Glutamatergic neuron (in vitro differentiated cells): ENCODE results near the gene ANG. TPM values are rescaled to one million over a fixed set of nuclear protein-coding genes. Genes with fewer than 3 reads are reported as not detected.
"Not testable (repeated sequence)": the region's sequence is repeated elsewhere in the genome, so short reads cannot be mapped to it uniquely, and the experiment has no call there.

ENCODE experiments used
- DNase-seq: peaks from one replicate; pipeline ENCODE4 v3.0.0; 2022
- H3K27ac Mint-ChIP-seq: one replicate; pipeline ENCODE4 v1.8.0; 2020; ENCODE audit warnings: mild to moderate bottlenecking, mixed read lengths, inconsistent platforms; ENCODE audit not compliant: unreplicated experiment
- H3K27me3 Mint-ChIP-seq: one replicate; pipeline ENCODE4 v1.8.0; 2020; ENCODE audit warnings: mild to moderate bottlenecking, moderate library complexity, mixed read lengths, inconsistent platforms; ENCODE audit not compliant: unreplicated experiment
- H3K36me3 Mint-ChIP-seq: one replicate; pipeline ENCODE4 v1.8.0; 2020; ENCODE audit warnings: mild to moderate bottlenecking, mixed read lengths, inconsistent platforms; ENCODE audit not compliant: unreplicated experiment
- H3K4me1 Mint-ChIP-seq: one replicate; pipeline ENCODE4 v1.8.0; 2020; ENCODE audit warnings: mild to moderate bottlenecking, low read depth, mixed read lengths, inconsistent platforms; ENCODE audit not compliant: unreplicated experiment
- H3K4me3 Mint-ChIP-seq: one replicate; pipeline ENCODE4 v1.8.0; 2020; ENCODE audit warnings: mild to moderate bottlenecking, mixed read lengths, inconsistent platforms; ENCODE audit not compliant: unreplicated experiment
- H3K9me3 Mint-ChIP-seq: one replicate; pipeline ENCODE4 v1.8.0; 2020; ENCODE audit warnings: mild to moderate bottlenecking, moderate library complexity, mixed read lengths, inconsistent platforms; ENCODE audit not compliant: unreplicated experiment
- long read RNA-seq: library from polyadenylated mRNA; unstranded; transcript quantifications from one replicate; pipeline ENCODE4 v2.0.0, GENCODE V29; 2020; ENCODE audit not compliant: unreplicated experiment
- total RNA-seq: library from RNA; stranded (reverse); fragmentation: NEBNext Ultra II Directional; extraction: Animal tissue kit (Norgen Biotek cat#: 25700); gene quantifications from one replicate; pipeline ENCODE4 v1.2.1, GENCODE V29; 2021; ENCODE audit not compliant: unreplicated experiment
- TF ChIP-seq, protein P1 (sequence below): fragments of 200-600 bp; sonication (generic); IDR thresholded peaks from one replicate; pipeline ENCODE4 v1.5.0; 2021; ENCODE audit not compliant: partially characterized antibody, unreplicated experiment

Gene ANG
- total RNA-seq: 1.7 TPM
- long read RNA-seq: 0 reads

DNA sequence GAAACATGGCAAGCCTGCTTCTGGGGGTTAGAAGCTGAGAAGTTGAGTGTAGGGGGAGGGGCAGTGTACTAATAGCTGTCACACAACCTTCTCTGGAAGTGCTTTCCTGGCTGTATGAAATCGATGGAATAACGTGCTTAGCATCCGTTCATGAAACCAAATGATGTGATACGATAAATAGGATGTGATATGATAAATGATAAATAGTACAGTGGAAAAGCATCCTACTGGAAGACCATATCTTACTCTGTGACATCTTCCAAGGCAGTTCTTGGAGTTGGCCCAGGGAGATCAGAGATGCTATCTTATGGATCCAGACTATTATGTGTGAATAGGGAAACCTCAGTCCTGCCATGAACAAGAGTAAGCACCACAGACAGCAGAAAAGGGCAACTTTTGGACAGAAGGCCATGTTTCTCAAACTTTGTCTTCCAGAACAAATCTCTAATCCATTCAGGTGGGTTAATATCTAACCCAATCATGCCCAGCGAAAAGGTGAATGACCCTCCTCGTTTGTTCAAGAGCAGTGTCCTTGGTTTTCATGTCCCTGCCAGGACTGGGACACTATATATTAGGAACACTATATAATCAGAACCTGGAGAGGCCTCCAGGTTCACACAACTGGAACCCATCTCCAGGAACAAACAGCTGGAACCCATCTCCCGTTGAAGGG, at the start of gene ANG:
TSS of gene ANG (plus strand) at position 598 of the 673 bp plus-strand sequence. CDS start 4,801 bp downstream, outside the sequence.
- peaks cover 9% of the 10 kb centered on the region for H3K9me3 Mint-ChIP-seq
- no peaks in the 10 kb centered on the region for H3K4me1 Mint-ChIP-seq
- TF ChIP-seq, protein P1, sequence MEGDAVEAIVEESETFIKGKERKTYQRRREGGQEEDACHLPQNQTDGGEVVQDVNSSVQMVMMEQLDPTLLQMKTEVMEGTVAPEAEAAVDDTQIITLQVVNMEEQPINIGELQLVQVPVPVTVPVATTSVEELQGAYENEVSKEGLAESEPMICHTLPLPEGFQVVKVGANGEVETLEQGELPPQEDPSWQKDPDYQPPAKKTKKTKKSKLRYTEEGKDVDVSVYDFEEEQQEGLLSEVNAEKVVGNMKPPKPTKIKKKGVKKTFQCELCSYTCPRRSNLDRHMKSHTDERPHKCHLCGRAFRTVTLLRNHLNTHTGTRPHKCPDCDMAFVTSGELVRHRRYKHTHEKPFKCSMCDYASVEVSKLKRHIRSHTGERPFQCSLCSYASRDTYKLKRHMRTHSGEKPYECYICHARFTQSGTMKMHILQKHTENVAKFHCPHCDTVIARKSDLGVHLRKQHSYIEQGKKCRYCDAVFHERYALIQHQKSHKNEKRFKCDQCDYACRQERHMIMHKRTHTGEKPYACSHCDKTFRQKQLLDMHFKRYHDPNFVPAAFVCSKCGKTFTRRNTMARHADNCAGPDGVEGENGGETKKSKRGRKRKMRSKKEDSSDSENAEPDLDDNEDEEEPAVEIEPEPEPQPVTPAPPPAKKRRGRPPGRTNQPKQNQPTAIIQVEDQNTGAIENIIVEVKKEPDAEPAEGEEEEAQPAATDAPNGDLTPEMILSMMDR: no peak
- peaks cover 2% of the 10 kb centered on the region for H3K27me3 Mint-ChIP-seq
- H3K4me3 Mint-ChIP-seq: no peak within 1 kb of the TSS
- no peak for DNase-seq
- H3K27ac Mint-ChIP-seq: no peak within 1 kb of the TSS
- no peaks in the 10 kb centered on the region for H3K36me3 Mint-ChIP-seq

DNA sequence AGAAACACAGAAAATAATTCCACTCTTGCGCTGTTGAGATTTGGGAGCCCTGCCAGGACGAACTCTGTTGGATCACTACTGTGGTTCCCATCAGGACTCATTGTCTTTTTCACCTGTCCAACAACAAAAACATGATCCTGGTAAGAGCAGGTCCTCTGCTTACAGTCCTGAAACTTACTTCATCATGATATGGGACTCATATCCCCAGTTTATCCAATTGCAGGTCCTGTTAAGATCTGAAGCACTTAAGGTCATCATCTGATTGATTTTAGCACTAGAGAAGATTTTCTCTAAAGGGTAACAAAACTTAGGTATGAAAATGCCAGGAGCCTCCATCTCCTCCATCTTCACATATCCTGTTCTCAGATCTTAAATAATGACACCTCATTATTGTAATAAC, 47.0 kb upstream of the ANG start, which contains the start of gene OR6S1:
TSS of gene OR6S1 (minus strand) at position 101 of the 400 bp plus-strand sequence. CDS start at position 101, 0 bp downstream.
- peaks cover 3% of the 10 kb centered on the region for H3K27me3 Mint-ChIP-seq
- TF ChIP-seq, protein P1: no peak
- no peak within 1 kb of the TSS for H3K27ac Mint-ChIP-seq
- peaks cover 1% of the 10 kb centered on the region for H3K9me3 Mint-ChIP-seq
- H3K36me3 Mint-ChIP-seq: no peaks in the 10 kb centered on the region
- H3K4me1 Mint-ChIP-seq: no peaks in the 10 kb centered on the region
- no peak for DNase-seq
- no peak within 1 kb of the TSS for H3K4me3 Mint-ChIP-seq

DNA sequence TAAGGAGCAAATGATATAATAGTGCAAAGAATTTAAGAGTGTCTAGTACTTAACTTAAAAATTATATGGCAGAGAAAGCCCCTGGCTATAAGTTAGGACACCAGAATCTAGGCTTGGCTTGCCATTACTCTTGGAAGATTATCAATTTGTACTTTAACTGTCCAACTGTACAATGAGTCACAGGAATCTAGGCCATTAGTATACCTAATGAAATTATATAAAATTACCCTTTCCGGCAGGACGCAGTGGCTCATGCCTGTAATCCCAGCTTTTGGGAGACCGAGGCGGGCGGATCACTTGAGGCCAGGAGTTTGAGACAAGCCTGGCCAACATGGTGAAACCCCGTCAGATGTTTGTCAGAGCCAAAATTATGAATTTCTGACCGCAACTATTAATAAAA, 46.4 kb upstream of the ANG start:
- Mint-ChIP-seq H3K36me3 (no peaks in the 10 kb centered on the region), H3K4me1 (no peaks in the 10 kb centered on the region), H3K9me3 (peaks cover 1% of the 10 kb centered on the region), H3K27me3 (peaks cover 3% of the 10 kb centered on the region), H3K27ac (no peak overlapping the region), H3K4me3 (no peak overlapping the region)
- no peak for DNase-seq
- TF ChIP-seq, protein P1: no peak

DNA sequence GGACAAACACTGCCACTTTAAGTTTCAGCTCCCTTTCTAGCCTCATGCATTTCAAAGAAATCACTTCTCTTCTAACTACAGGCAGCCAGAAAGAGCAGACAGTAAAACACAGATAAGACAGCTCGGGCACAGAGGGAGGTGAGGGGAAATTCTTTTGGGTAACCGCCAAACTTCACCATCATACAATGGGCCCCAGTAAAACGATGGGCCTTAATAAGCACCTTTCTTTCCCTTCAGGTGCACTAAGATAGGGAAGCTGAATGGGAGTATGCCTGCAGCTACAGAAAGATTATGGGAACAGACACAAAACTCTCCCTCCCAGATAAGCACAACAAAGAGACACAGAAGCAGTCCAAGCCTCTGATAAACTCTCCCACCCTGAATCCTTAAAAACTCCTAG, 45.8 kb upstream of the ANG start:
- H3K36me3 Mint-ChIP-seq, H3K27ac Mint-ChIP-seq, H3K27me3 Mint-ChIP-seq, H3K9me3 Mint-ChIP-seq, DNase-seq, H3K4me3 Mint-ChIP-seq, H3K4me1 Mint-ChIP-seq: not testable (repeated sequence)

DNA sequence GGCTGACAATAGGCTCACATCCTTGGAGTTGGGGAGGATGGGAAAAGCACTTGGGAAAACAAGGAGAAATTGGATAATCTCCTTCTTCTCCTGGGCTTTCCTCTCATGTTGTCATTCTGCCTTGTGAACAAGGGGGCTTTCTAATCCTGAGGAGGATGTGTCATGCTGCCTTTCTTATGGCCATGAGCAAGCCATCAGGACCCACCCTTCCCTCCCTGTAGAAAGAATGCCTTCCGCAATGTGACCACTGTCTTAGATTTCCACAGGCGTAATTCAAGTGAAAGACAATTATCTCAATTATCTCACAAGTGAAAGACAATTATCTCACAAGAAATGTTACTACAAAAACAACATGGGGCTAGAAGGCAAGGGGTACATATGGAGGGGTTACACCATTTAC, 44.0 kb upstream of the ANG start:
- Mint-ChIP-seq H3K4me1 (no peaks in the 10 kb centered on the region), H3K36me3 (no peaks in the 10 kb centered on the region), H3K27ac (no peak overlapping the region), H3K4me3 (no peak overlapping the region), H3K27me3 (peaks cover 3% of the 10 kb centered on the region), H3K9me3 (peaks cover 1% of the 10 kb centered on the region)
- DNase-seq: no peak
- TF ChIP-seq, protein P1: no peak
